GM21528 (cell line): Measurements from ENCODE around the gene OBI1.

Experiments
- ATAC-seq: cut with Tn5 transposase; IDR thresholded peaks from one replicate; pipeline ENCODE4 v1.9.1; 2021; ENCODE audit warnings: mild to moderate bottlenecking, moderate library complexity; ENCODE audit not compliant: unreplicated experiment, low FRiP score

Gene OBI1

GRCh38 chr13:78604782-78605611 lies 54.0 kb downstream of the OBI1 start:
- no peak for ATAC-seq

- peak; percentile 86 for ATAC-seq
Measured at GRCh38 chr13:78603240-78603957, 55.6 kb downstream of the OBI1 start, which contains the start of gene POU4F1. POU4F1 (minus strand) TSS chr13:78603552; CDS start chr13:78603326, 226 bp downstream.

GRCh38 chr13:78602561-78603239 lies 56.3 kb downstream of the OBI1 start:
- ATAC-seq = peak; percentile 29

GRCh38 chr13:78601874-78602560 lies 56.9 kb downstream of the OBI1 start:
- no peak for ATAC-seq

- no peak for ATAC-seq
Measured at GRCh38 chr13:78601124-78601873, 57.7 kb downstream of the OBI1 start.

GRCh38 chr13:78600280-78600883 lies 58.6 kb downstream of the OBI1 start:
- ATAC-seq = no peak

- ATAC-seq = no peak
Measured at GRCh38 chr13:78599645-78600279, 59.2 kb downstream of the OBI1 start.

- no peak for ATAC-seq
Measured at GRCh38 chr13:78598966-78599644, 59.9 kb downstream of the OBI1 start.

GRCh38 chr13:78598116-78598781 lies 60.7 kb downstream of the OBI1 start:
- ATAC-seq = no peak

GRCh38 chr13:78597602-78597932 lies 61.4 kb downstream of the OBI1 start:
- ATAC-seq = no peak

GRCh38 chr13:78596736-78597601 lies 62.0 kb downstream of the OBI1 start:
- no peak for ATAC-seq

- no peak for ATAC-seq
Measured at GRCh38 chr13:78596399-78596735, 62.6 kb downstream of the OBI1 start.

- ATAC-seq = no peak
Measured at GRCh38 chr13:78595495-78596398, 63.2 kb downstream of the OBI1 start.

GRCh38 chr13:78594456-78594975 lies 64.4 kb downstream of the OBI1 start:
- ATAC-seq = no peak

GRCh38 chr13:78593652-78594455 lies 65.1 kb downstream of the OBI1 start:
- ATAC-seq = no peak
